Retinal pigment epithelial cell (primary cell): Measurements from ENCODE around the gene SH3RF3.

ENCODE experiments used
- DNase-seq: peaks from one replicate; pipeline ENCODE4 v3.0.0-alpha.2; 2010; ENCODE audit warnings: low read depth
- H3K4me3 ChIP-seq: 2 replicates; pipeline ENCODE4 v1.5.1; 2011; ENCODE audit warnings: mild to moderate bottlenecking, low read length, control low read depth, moderate library complexity
- TF ChIP-seq, protein P1 (sequence below): conservative IDR thresholded peaks from 2 replicates; pipeline ENCODE4 v1.5.1; 2011; ENCODE audit warnings: low read depth, low read length, control low read depth, inconsistent platforms

The SH3RF3 gene

GRCh38 chr2:109339519-109339966 is 210.5 kb downstream of the SH3RF3 start:
- no peak for DNase-seq
- TF ChIP-seq, protein P1, sequence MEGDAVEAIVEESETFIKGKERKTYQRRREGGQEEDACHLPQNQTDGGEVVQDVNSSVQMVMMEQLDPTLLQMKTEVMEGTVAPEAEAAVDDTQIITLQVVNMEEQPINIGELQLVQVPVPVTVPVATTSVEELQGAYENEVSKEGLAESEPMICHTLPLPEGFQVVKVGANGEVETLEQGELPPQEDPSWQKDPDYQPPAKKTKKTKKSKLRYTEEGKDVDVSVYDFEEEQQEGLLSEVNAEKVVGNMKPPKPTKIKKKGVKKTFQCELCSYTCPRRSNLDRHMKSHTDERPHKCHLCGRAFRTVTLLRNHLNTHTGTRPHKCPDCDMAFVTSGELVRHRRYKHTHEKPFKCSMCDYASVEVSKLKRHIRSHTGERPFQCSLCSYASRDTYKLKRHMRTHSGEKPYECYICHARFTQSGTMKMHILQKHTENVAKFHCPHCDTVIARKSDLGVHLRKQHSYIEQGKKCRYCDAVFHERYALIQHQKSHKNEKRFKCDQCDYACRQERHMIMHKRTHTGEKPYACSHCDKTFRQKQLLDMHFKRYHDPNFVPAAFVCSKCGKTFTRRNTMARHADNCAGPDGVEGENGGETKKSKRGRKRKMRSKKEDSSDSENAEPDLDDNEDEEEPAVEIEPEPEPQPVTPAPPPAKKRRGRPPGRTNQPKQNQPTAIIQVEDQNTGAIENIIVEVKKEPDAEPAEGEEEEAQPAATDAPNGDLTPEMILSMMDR: no peak

GRCh38 chr2:109340381-109340780 is 211.4 kb downstream of the SH3RF3 start:
- no peak overlapping the region for H3K4me3 ChIP-seq
- TF ChIP-seq, protein P1: no peak
- DNase-seq: no peak

More at GRCh38 chr2:109339519-109339966, 210.5 kb downstream of the SH3RF3 start:
- no peak overlapping the region for H3K4me3 ChIP-seq

- TF ChIP-seq, protein P1: no peak
Observed at GRCh38 chr2:109341355-109342255, 212.6 kb downstream of the SH3RF3 start.

DNA sequence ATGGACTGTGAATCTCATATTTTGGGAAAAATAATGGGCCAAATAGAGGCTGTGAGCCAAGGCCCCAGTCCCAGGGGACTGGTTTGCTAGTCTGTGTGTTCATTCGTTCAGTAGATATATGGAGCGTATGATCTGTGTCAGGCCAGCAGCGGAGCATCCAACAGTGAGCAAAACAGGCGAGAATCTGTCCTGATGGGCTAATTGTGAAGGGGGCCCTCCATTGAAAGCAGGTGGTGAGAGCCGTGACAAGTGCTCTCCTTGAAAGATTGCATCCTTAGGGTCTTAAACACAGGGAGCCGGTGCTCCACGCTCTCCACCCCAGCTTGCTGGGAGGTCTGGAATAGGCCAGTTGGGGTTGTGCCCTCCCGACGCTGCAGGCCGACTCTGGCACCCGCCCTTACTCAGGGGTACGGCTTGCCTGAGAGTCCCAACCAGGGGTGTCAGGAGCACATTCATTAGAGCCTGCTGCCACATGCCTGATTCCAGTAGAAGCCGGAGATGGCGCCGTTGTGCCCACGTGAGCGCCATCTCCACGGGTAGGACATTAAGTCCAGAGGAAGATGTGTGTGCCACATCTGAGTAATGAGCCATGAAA is 213.3 kb downstream of the SH3RF3 start:
- TF ChIP-seq, protein P1: no peak
- no peak for DNase-seq
- H3K4me3 ChIP-seq: no peak overlapping the region

More at GRCh38 chr2:109341355-109342255, 212.6 kb downstream of the SH3RF3 start:
- no peak for DNase-seq
- H3K4me3 ChIP-seq: no peak overlapping the region

- TF ChIP-seq, protein P1: no peak
- no peak for DNase-seq
- no peak overlapping the region for H3K4me3 ChIP-seq
Observed at GRCh38 chr2:109342930-109343329, 213.9 kb downstream of the SH3RF3 start.

- TF ChIP-seq, protein P1: no peak
- DNase-seq: no peak
- no peak overlapping the region for H3K4me3 ChIP-seq
Observed at GRCh38 chr2:109343460-109343859, 214.5 kb downstream of the SH3RF3 start.
